DLD1 (cell line): ENCODE data around the gene DAPK1.

Experiments
- in situ Hi-C: cut with HindIII; loops from 2 replicates; pipeline ENCODE4 v1.10.0; 2017; ENCODE audit warnings: low sequenced_read_pairs

DAPK1 gene

DNA sequence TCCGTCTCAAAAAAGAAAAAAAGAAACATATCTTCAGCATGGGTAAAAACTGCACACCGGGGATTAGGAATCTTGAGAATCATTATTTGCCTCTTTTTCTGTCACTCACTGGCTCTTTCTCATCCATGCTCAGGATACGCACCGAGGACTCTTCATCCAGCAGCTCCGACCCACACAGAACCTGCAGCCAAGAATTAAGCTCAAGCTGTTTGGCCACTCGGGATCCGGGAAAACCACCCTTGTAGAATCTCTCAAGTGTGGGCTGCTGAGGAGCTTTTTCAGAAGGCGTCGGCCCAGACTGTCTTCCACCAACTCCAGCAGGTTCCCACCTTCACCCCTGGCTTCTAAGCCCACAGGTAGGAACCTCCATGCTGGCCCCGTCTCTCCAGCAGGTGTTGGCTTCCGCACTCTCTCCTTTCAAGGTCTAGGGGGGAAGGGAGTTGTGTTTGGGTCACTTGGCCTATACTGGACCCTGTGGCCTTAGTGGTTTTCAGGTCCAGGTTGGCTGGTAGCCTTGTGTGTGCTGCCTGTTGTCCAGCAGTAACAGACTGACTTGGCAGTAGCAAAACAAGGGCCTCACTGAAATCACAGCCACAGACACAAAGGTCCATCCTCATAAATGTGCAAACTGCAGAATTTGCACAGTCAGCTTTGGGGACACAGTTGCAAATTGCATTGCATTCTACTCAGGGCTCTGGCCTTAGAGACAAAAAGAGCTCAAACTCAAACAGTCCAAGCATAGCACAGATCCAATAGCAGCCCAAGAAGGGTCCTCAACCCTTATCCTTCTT, 183.8 kb downstream of the DAPK1 start:
- in situ Hi-C loops = no loop called here

GRCh38 chr9:87682085-87682484, 184.4 kb downstream of the DAPK1 start:
- in situ Hi-C loops = no loop called here

DNA sequence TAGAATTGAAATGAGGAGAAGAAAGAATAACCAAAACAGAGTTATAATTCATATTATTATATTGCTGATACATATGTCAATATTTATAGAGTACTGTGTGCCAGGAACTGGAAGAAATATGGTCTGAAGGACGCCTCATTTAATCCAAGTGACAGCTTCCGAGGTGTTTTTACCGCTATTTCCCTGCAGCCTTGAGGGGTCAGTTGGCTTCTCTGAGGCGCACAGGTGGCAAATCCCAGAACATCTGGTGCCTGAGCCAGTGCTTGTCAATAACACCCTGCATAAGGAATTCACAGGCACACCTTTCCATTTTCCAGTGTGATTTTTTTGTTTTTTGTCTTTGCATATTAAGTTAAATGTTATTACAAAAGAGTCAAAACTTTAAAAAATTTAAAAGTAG, 185.0 kb downstream of the DAPK1 start:
- in situ Hi-C loops = no loop called here

DNA sequence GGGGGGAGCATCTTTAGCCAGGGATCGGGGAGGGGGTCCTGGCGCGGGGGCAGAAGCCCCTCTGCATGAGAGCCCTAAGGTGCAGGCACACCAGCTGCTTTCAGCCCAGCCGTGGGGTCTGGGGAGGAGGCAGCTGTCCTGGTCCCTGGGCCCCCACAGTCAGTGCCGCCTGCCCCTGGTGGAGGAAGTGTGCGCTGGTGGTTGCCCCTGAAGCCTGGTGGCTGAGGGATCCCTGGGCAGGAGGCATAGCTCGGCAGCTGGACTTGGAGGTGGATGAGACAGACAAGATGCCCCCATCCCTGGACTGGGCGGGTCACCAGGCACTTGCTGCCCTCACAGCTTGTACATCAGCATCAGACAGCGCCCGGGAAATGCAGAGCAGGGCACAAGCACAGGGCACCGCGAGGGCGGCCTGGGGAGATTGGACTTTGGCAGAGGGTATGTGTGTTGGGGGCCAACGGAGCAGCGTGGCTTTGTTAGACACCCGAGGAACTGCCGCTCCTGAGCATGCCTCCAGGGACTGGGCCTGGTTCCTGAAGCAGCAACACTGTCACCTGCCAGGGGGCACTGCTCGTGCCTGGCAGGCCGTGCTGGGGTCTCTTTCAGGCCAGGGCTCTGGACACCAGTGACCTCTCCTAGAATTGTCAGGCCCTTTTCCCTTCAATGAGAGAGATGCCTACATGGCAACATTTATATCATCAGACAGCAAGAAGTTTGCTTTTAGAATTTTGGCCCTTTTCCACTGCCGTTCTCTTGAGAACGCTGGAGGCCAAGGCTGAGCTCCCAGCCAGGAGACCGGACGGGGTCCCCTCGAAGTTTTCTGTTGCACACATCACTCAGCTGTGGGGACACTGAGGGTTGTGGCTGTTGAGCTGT, 186.3 kb downstream of the DAPK1 start:
- in situ Hi-C loops = no loop called here

DNA sequence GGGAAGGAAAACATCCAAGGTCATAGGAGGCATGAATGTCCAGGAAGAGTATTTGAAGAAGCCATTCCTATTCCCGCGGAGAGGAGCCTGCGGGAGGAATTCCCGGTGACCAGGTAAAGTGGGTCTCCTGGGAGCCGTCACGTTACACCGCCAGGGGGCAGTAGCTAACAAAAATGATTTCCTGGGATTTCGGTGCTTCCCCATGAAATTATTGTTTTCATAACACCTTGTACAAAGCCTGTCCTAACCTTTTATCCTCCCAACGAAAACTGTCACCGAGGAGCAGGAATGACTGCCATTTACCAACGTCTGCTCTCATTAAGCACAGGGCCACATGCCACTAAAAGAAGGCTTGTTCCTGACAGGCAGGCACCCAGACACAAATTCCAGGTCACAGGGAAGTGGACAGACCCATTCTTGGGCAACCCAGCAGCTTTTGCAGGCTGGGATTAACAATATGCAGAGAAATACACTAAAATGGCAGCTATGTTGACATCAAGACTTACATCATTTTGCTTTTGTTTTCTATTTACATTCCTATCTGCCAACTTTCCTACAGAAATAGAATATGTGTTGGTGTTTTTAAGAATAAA, 187.1 kb downstream of the DAPK1 start:
- in situ Hi-C loops = no loop called here

DNA sequence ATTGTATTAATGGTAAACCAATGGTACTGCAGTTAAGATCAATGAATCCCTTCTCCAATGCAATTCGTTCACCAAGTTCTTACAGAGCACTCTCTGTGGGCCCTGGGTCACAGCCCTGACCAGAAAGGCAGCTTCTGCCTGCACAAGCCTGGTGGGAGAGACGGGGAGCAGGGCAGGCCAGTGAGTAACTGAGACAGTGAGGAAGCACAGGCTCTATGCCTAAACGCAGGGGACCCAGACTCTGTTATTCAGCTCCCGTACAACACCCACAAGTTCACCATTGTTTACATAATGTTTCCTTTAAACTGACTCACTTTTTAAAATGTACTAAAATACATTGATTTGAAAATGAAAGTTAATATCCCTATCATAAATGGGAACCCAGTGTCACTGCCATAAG, 187.8 kb downstream of the DAPK1 start:
- in situ Hi-C loops = no loop called here

DNA sequence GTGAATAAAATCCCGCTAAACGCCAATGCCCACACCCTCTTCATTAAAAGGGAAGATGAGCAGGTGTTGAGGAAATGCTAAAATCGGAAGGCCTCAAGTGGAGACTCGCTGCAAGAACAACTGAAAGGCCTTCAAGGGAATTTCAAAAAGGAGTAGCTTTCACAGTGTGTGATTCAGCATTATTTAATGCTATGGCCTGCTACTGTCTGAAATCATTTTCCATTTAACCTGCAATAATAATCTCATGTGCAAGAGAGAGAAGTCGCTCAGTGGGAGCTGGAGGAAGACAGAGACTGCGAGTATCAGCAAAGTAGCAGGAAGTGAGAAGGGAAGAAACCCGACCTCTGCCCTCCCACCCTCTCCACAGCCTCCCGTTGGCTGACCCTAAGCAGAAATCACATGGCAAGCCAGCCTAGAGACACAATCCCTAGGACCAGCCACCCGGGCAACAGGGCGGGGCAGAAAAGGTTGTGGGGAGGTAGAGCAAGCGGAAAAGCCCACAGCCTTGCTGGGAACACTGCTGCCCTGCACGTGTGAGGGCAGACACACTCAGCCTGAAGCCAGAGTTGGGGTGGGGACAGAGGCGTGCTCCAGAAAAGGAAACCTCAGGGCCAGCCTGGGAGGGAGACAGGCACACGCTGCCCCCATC, 188.3 kb downstream of the DAPK1 start:
- in situ Hi-C loops = no loop called here

DNA sequence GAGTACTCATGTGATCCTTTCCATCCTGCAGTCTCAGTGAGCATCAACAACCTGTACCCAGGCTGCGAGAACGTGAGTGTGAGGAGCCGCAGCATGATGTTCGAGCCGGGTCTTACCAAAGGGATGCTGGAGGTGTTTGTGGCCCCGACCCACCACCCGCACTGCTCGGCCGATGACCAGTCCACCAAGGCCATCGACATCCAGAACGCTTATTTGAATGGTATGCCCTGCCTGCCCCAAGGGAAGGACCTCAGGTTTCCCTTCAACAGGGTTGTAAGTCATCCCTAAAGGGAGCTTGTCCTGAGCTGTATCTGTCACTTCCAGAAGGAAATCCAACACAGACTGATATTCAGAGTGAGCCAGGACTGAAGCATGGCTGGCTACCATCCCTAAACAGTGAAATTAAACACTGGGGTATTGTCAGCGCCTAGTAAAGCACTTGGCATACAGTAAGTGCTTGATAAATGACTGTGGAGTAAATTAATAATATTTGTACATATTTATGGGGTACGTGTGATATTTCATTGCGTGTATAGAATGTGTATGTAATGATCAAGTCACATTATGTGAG, 188.9 kb downstream of the DAPK1 start:
- in situ Hi-C loops = no loop called here

- in situ Hi-C loops = no loop called here
These were observed 189.5 kb downstream of the DAPK1 start for GRCh38 chr9:87687207-87687606.

DNA sequence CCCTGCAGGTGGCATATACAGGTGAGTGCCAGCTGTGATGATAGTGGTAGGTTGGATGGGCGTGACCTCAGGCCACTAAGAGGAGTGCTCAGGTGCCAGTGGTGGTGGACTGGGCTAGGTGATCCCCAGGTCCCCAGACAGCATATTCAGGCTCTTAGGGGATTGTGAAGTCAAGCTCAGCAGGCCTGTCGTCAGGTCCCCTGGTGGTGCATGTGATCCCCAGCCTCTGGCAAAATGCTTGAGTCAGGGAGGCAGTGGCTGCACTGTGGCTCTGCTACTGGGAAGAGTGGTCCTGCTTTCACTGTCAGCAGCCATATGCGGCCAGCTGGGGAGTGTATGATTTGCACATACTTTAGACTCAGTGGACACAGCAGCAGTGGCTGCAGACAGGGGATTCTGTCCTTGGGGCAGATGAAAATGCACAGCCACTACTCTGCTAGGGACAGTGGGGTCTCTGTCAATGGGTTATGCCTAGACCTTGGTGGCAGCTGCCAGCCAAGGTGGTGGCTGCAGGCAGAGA, 196.6 kb downstream of the DAPK1 start:
- in situ Hi-C loops = no loop called here

- in situ Hi-C loops = no loop called here
These were observed 197.9 kb downstream of the DAPK1 start for GRCh38 chr9:87695523-87695922.

- in situ Hi-C loops = no loop called here
These were observed 199.0 kb downstream of the DAPK1 start for GRCh38 chr9:87696641-87697040.

- in situ Hi-C loops = no loop called here
These were observed 200.6 kb downstream of the DAPK1 start for GRCh38 chr9:87698069-87698809.

DNA sequence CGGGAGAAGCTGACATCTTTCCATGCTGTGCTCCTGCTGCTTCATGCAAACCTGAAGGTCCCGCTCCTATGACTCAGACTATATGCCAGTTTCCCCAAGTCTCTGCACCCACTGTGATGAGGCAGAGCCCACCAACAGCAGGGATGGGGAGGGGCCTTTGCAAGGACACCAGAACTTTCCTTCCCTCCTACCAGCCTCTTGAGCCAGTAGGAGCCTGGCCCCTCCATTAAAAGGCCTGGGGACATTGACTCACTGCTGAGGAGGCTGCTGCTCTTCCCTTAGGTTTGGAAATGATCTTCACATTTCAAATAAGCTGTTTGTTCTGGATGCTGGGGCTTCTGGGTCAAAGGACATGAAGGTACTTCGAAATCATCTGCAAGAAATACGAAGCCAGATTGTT, 202.2 kb downstream of the DAPK1 start:
- in situ Hi-C loops = no loop called here

GRCh38 chr9:87701491-87701890, 203.8 kb downstream of the DAPK1 start:
- in situ Hi-C loops = no loop called here

- in situ Hi-C loops = no loop called here
These were observed 204.3 kb downstream of the DAPK1 start for GRCh38 chr9:87701931-87702421.

DNA sequence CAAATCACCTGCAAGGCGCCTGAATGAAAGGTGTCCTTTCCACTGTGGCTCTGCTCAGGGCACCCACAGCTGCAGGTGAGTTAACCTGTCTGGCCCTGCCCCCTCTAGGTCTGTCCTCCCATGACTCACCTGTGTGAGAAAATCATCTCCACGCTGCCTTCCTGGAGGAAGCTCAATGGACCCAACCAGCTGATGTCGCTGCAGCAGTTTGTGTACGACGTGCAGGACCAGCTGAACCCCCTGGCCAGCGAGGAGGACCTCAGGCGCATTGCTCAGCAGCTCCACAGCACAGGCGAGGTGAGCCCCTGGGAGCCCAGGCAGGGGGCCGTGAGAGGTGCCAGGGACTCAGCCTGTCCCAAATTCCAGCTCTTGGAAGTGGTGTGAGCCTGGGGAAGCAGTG, 205.3 kb downstream of the DAPK1 start:
- in situ Hi-C loops = no loop called here

DNA sequence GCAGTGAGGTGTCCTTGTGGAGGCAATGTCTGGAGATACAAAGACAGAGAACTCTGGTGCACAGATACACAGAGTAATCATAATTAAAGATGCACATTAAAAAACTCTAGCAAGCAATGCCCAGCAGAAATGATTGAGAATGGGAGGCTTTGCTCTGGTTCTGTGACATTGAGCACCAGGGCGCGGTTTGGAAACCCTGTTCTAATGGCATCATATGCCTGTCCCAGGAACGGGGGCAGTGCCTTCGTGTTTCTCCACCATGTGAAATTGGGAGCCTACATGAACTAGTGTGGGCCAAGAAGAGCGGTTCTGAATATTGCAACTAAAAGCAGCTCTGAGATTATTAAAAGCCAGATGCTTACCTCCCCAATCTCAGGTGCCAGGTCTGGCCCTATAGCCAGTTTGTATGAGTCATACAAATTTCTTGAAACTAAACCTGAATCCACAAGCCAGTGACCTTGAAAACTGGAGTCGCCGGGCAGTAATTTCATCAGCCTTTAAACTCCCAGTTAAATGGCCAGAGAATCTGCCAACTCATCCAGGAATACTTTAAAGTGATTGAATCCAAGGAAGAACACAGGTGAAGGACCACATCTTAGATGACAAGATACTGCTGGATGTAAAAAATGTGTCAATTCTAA, 206.1 kb downstream of the DAPK1 start:
- in situ Hi-C loops = no loop called here

DNA sequence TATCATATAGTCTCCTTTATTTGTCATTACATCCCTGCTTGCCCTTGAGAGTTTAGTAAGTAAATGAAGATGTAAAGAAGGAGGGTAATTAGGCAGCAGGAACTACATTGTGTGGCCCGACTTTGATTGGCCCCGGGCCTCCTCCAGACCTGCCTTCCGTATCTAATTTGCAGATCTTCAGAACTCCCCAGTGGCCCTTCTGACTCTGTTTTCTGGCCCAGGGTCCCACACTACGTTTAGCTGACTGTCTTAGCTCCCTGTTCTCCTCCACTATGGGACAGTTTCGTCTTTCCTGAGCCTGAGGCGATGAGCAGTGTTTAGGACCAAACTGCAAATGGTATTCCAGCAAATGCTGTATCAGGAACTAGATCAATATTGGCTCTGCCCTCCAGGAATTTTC, 206.7 kb downstream of the DAPK1 start:
- in situ Hi-C loops = no loop called here
